Measurements from ENCODE around the gene PRR36.

PRR36 gene

GRCh38 chr19:7879836-7880235 is 5.6 kb upstream of the PRR36 start:
- TF ChIP-seq CTCF (IDR thresholded peaks at IDR 0.05; ENCODE audit: extremely low read depth, missing control alignments) = no peak
- no peak for DNase-seq (ENCODE audit: low spot score)

- no peak for TF ChIP-seq CTCF (IDR thresholded peaks at IDR 0.05; ENCODE audit: extremely low read depth, missing control alignments)
- DNase-seq (ENCODE audit: low spot score) = no peak
Measured at GRCh38 chr19:7879111-7879807, 5.1 kb upstream of the PRR36 start.

- no peak for DNase-seq (ENCODE audit: low spot score)
- TF ChIP-seq CTCF (IDR thresholded peaks at IDR 0.05; ENCODE audit: extremely low read depth, missing control alignments) = no peak
Measured at GRCh38 chr19:7877249-7877836, 3.2 kb upstream of the PRR36 start.

GRCh38 chr19:7874897-7875273 is 695 bp upstream of the PRR36 start:
- no peak for TF ChIP-seq CTCF (IDR thresholded peaks at IDR 0.05; ENCODE audit: extremely low read depth, missing control alignments)
- no peak for DNase-seq (ENCODE audit: low spot score)

- TF ChIP-seq CTCF (IDR thresholded peaks at IDR 0.05; ENCODE audit: extremely low read depth, missing control alignments) = no peak
- no peak for DNase-seq (ENCODE audit: low spot score)
Measured at GRCh38 chr19:7873304-7874075, 700 bp downstream of the PRR36 start.

GRCh38 chr19:7872306-7873204 is 1.6 kb downstream of the PRR36 start:
- TF ChIP-seq CTCF (IDR thresholded peaks at IDR 0.05; ENCODE audit: extremely low read depth, missing control alignments) = no peak
- no peak for DNase-seq (ENCODE audit: low spot score)

All from GM20000 (cell line).